SK-N-SH (cell line): ENCODE results near the gene ADK. TPM values are rescaled to one million over a fixed set of nuclear protein-coding genes. Genes with fewer than 3 reads are reported as not detected.

ENCODE experiments used
- CTCF ChIA-PET: fragments of 300-600, 350-600 bp; formaldehyde crosslinking; extraction: SDS; loops from one replicate; lab custom pipeline; 2021; lab: Yijun Ruan, JAX
- POLR2A ChIA-PET: fragments of 350-600 bp; sonication (Branson Sonifier 250); formaldehyde crosslinking; extraction: SDS; loops from one replicate; lab custom pipeline; 2020; ENCODE audit warnings: antibody characterized with exemption, inconsistent platforms; lab: Yijun Ruan, JAX
- DNase-seq: peaks from one replicate; pipeline ENCODE4 v3.0.0; 2012
- H2AFZ ChIP-seq: fragments of 200-600 bp; sonication (generic); 2 replicates; pipeline ENCODE4 v1.8.1; 2016; ENCODE audit warnings: antibody characterized with exemption, mild to moderate bottlenecking, low read depth
- H3F3A ChIP-seq: fragments of 200-600 bp; sonication (generic); replicated peaks from 2 replicates; pipeline ENCODE3; 2016; ENCODE audit warnings: antibody characterized with exemption, mild to moderate bottlenecking; ENCODE audit not compliant: insufficient read depth
- H3K27ac ChIP-seq, 2 experiments: fragments of 200-500 bp in 1 of 2; fragments of 200-600 bp in 1 of 2; sonication (Bioruptor generic) in 1 of 2; sonication (generic), shearing (Covaris generic) in 1 of 2; 2 replicates each; pipeline versions ENCODE4 v1.5.1 to v1.6.1; 2014 to 2016; ENCODE audit warnings: low read depth in 2 of 2, inconsistent platforms in 1 of 2, low read length in 1 of 2, mild to moderate bottlenecking in 1 of 2, mixed read lengths in 1 of 2
- H3K27me3 ChIP-seq: fragments of 200-600 bp; sonication (generic), shearing (Covaris generic); 2 replicates; pipeline ENCODE4 v1.6.1; 2016; ENCODE audit warnings: mixed run types; ENCODE audit not compliant: insufficient read depth
- H3K36me3 ChIP-seq, 2 experiments: fragments of 200-500 bp in 1 of 2; fragments of 200-600 bp in 1 of 2; sonication (Bioruptor generic) in 1 of 2; sonication (generic) in 1 of 2; replicated peaks in 1 of 2; 2 replicates each; pipeline versions ENCODE3 to v1.5.1; 2014 to 2016; ENCODE audit warnings: low read length in 1 of 2, mild to moderate bottlenecking in 1 of 2; ENCODE audit not compliant: insufficient read depth in 2 of 2, control insufficient read depth in 1 of 2
- H3K4me1 ChIP-seq, 2 experiments: fragments of 200-500 bp in 1 of 2; fragments of 200-600 bp in 1 of 2; sonication (Bioruptor generic) in 1 of 2; sonication (generic), shearing (Covaris generic) in 1 of 2; 2 replicates each; pipeline versions ENCODE4 v1.5.1 to v1.6.1; 2014 to 2016; ENCODE audit warnings: low read depth in 1 of 2, low read length in 1 of 2, mixed run types in 1 of 2; ENCODE audit not compliant: insufficient read depth in 2 of 2, control insufficient read depth in 1 of 2
- H3K4me2 ChIP-seq: fragments of 200-600 bp; sonication (generic), shearing (Covaris generic); 2 replicates; pipeline ENCODE4 v1.6.1; 2017; ENCODE audit warnings: mixed run types
- H3K4me3 ChIP-seq, 2 experiments: fragments of 200-500 bp in 1 of 2; fragments of 200-600 bp in 1 of 2; sonication (Bioruptor generic) in 1 of 2; sonication (generic), shearing (Covaris generic) in 1 of 2; 2 replicates each; pipeline versions ENCODE4 v1.5.1 to v1.8.1; 2014 to 2016; ENCODE audit warnings: low read depth in 2 of 2, inconsistent platforms in 1 of 2, low read length in 1 of 2, mild to moderate bottlenecking in 1 of 2, mixed read lengths in 1 of 2, moderate library complexity in 1 of 2
- H3K79me2 ChIP-seq: fragments of 200-600 bp; sonication (generic); 2 replicates; pipeline ENCODE4 v1.8.1; 2017; ENCODE audit warnings: mild to moderate bottlenecking; ENCODE audit not compliant: insufficient read depth
- H3K9ac ChIP-seq: fragments of 200-600 bp; sonication (generic); 2 replicates; pipeline ENCODE4 v1.6.1; 2017; ENCODE audit warnings: mixed run types
- H3K9me2 ChIP-seq: fragments of 200-600 bp; sonication (generic); 2 replicates; pipeline ENCODE4 v1.6.1; 2017; ENCODE audit warnings: mixed run types
- H3K9me3 ChIP-seq: fragments of 200-600 bp; sonication (generic); 2 replicates; pipeline ENCODE4 v1.6.1; 2017; ENCODE audit warnings: mixed run types, mild to moderate bottlenecking, moderate library complexity
- H4K20me1 ChIP-seq: fragments of 200-600 bp; sonication (generic); 2 replicates; pipeline ENCODE4 v1.6.1; 2017; ENCODE audit warnings: mild to moderate bottlenecking, mixed run types; ENCODE audit not compliant: insufficient read depth
- ELF1 ChIP-seq: IDR thresholded peaks from 2 replicates; pipeline ENCODE4 v1.4.0; 2012
- FOSL2 ChIP-seq: IDR thresholded peaks from 2 replicates; pipeline ENCODE4 v1.4.0; 2012; ENCODE audit warnings: low read depth, mild to moderate bottlenecking, moderate library complexity, borderline replicate concordance
- FOXJ3 ChIP-seq: sonication (generic); formaldehyde crosslinking; IDR thresholded peaks from 2 replicates; pipeline ENCODE4 v1.5.1; 2020; ENCODE audit warnings: mild to moderate bottlenecking, missing genetic modification reagents
- FOXM1 ChIP-seq: IDR thresholded peaks from 2 replicates; pipeline ENCODE4 v1.4.0; 2012; ENCODE audit warnings: low read depth, mild to moderate bottlenecking
- IRF3 ChIP-seq: fragments of 150-350 bp; IDR thresholded peaks from 2 replicates; pipeline ENCODE4 v1.6.1; 2016; ENCODE audit warnings: mild to moderate bottlenecking, low read depth, low read length
- JUND ChIP-seq: IDR thresholded peaks from 2 replicates; pipeline ENCODE4 v1.4.0; 2012
- MAX ChIP-seq: IDR thresholded peaks from 2 replicates; pipeline ENCODE4 v1.4.0; 2012; ENCODE audit warnings: low read depth
- NFIC ChIP-seq: IDR thresholded peaks from 2 replicates; pipeline ENCODE4 v1.4.0; 2012; ENCODE audit warnings: borderline replicate concordance
- PBX3 ChIP-seq: IDR thresholded peaks from 2 replicates; pipeline ENCODE4; 2012
- POLR2AphosphoS5 ChIP-seq: IDR thresholded peaks from 2 replicates; pipeline ENCODE4 v1.6.1; 2012; ENCODE audit warnings: low read depth, low read length
- RCOR1 ChIP-seq: fragments of 150-350 bp; IDR thresholded peaks from 2 replicates; pipeline ENCODE4 v1.6.1; 2017; ENCODE audit warnings: antibody characterized with exemption, low read length
- REST ChIP-seq: IDR thresholded peaks from 2 replicates; pipeline ENCODE4 v1.6.1; 2012; ENCODE audit warnings: mild to moderate bottlenecking, low read depth, low read length, moderate library complexity
- RXRA ChIP-seq: IDR thresholded peaks from 2 replicates; pipeline ENCODE4 v1.4.0; 2012; ENCODE audit warnings: low read depth, mild to moderate bottlenecking, borderline replicate concordance
- TAF1 ChIP-seq: IDR thresholded peaks from 2 replicates; pipeline ENCODE4 v1.6.1; 2012; ENCODE audit warnings: low read depth, mild to moderate bottlenecking, low read length, moderate library complexity, borderline replicate concordance
- USF1 ChIP-seq: IDR thresholded peaks from 2 replicates; pipeline ENCODE4 v1.4.0; 2012; ENCODE audit warnings: low read depth, borderline replicate concordance
- YY1 ChIP-seq: IDR thresholded peaks from 2 replicates; pipeline ENCODE4 v1.4.0; 2012; ENCODE audit warnings: low read depth, mild to moderate bottlenecking
- ZBTB33 ChIP-seq: IDR thresholded peaks from 2 replicates; pipeline ENCODE4 v1.4.0; 2012; ENCODE audit warnings: low read depth, borderline replicate concordance
- WGBS: methylation state at CpG from one replicate; pipeline ENCODE4 v1.1.6; 2017; ENCODE audit warnings: low lambda C conversion rate; 5-methylcytosine and 5-hydroxymethylcytosine counted together
- polyA plus RNA-seq, 3 experiments: library from polyadenylated mRNA; depleted of rRNA; stranded (reverse); fragments of >200 nt; gene quantifications; 2 replicates each; pipeline ENCODE4 v1.2.3, GENCODE V29; 2012

The ADK gene
- polyA plus RNA-seq, 1 of the 3 experiments (the other 2 are of a cell fraction), result 25.1 TPM

GRCh38 chr10:74600170-74600569 lies 449.1 kb downstream of the ADK start:
- Histone ChIP-seq H3K9ac (no peak overlapping the region), H3K4me3 (no peak overlapping the region), H3K36me3 (peaks cover 0 to 34% of the 10 kb centered on the region in 2 experiments), H3K9me3 (no peaks in the 10 kb centered on the region), H3K27ac (no peak overlapping the region), H3K4me2 (no peak overlapping the region), H3K79me2 (no peaks in the 10 kb centered on the region), H3K27me3 (no peaks in the 10 kb centered on the region), H2AFZ (no peak overlapping the region), H3F3A (peaks cover 6% of the 10 kb centered on the region), H3K9me2 (0 out of 2 replicates have a peak, but pooled peaks cover 4% of the 10 kb centered on the region), H4K20me1 (no peaks in the 10 kb centered on the region), H3K4me1 (no peaks in the 10 kb centered on the region)
- CTCF ChIA-PET, result no interaction called here
- 97% methylated on average over 2 of the region's 2 CpGs for WGBS
- TF ChIP-seq USF1 (no peak), FOXJ3 (no peak), TAF1 (no peak), FOSL2 (no peak), FOXM1 (no peak)
- no peak for DNase-seq
- POLR2A ChIA-PET, result no interaction called here

GRCh38 chr10:74602576-74602975 lies 451.6 kb downstream of the ADK start:
- POLR2A ChIA-PET, result no interaction called here
- H3K9ac ChIP-seq, result no peak overlapping the region
- WGBS, result 94% methylated on average over 2 of the region's 2 CpGs
- H3K4me1 ChIP-seq, result no peaks in the 10 kb centered on the region
- no peak overlapping the region for H3K27ac ChIP-seq
- no peaks in the 10 kb centered on the region for H3K27me3 ChIP-seq
- H3K36me3 ChIP-seq, result peaks cover 0 to 34% of the 10 kb centered on the region in 2 experiments
- H3K4me3 ChIP-seq, result no peak overlapping the region
- H3F3A ChIP-seq, result peaks cover 3% of the 10 kb centered on the region
- CTCF ChIA-PET, result no interaction called here
- TF ChIP-seq PBX3, result no peak
- TF ChIP-seq YY1, result no peak
- TF ChIP-seq TAF1, result no peak
- TF ChIP-seq ZBTB33, result no peak
- no peak for TF ChIP-seq NFIC
- no peak for TF ChIP-seq ELF1
- TF ChIP-seq RXRA, result no peak
- TF ChIP-seq REST, result no peak
- no peak for TF ChIP-seq JUND
- TF ChIP-seq MAX, result no peak
- TF ChIP-seq RCOR1, result no peak
- TF ChIP-seq IRF3, result no peak
- TF ChIP-seq POLR2AphosphoS5, result no peak
- H3K9me2 ChIP-seq, result 0 out of 2 replicates have a peak, but pooled peaks cover 4% of the 10 kb centered on the region
- no peak overlapping the region for H2AFZ ChIP-seq
- DNase-seq, result no peak
- no peaks in the 10 kb centered on the region for H4K20me1 ChIP-seq
- no peaks in the 10 kb centered on the region for H3K79me2 ChIP-seq
- H3K9me3 ChIP-seq, result no peaks in the 10 kb centered on the region
- H3K4me2 ChIP-seq, result no peak overlapping the region
